Transverse colon (tissue), 4 donors: ENCODE measurements around the gene THSD7A.

Experiments used
- EP300 ChIP-seq: sonication (generic); formaldehyde crosslinking; IDR thresholded peaks from one replicate; pipeline ENCODE4 v1.6.1; 2017; ENCODE audit warnings: antibody characterized with exemption, low read depth
- POLR2A ChIP-seq: fragments of 450-650 bp; IDR thresholded peaks from one replicate; pipeline ENCODE4 v1.6.1; 2016; ENCODE audit warnings: antibody characterized with exemption, mild to moderate bottlenecking, moderate library complexity
- POLR2AphosphoS5 ChIP-seq, 3 donors: sonication (generic); formaldehyde crosslinking; IDR thresholded peaks; one replicate each; pipeline ENCODE4 v1.6.1; 2016; ENCODE audit warnings: antibody characterized with exemption in 3 of 3
- TF ChIP-seq, protein P1 (sequence below), 5 experiments: fragments of 200-600 bp in 3 of 5; fragments of 450-650 bp in 2 of 5; sonication (generic) in 3 of 5; IDR thresholded peaks; 1 replicate in 2 of 5; 2 replicates in 3 of 5; pipeline ENCODE4 v1.5.1; 2016 to 2017; ENCODE audit warnings: antibody characterized with exemption in 5 of 5, inconsistent platforms in 3 of 5, mild to moderate bottlenecking in 2 of 5, moderate library complexity in 1 of 5

DNA sequence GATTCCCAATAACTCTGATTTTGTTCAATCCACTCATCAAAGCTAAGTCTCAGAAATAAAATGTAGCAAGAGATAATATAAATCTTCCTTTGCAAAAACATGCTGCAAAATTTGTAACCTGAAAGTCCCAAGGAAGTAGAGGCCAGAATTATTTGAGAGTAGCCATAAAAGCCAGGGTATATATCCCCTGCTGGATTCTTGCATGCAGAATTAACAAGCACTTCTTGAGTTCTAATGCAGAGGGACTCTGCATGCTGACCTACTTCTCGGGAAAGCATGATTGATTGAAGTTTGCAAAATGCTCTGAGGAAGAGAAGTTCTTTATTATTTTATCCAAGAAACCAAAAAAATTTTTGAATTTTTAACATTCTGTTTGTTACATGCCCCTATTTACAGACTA, 121.6 kb downstream of the THSD7A start:
- TF ChIP-seq, protein P1, sequence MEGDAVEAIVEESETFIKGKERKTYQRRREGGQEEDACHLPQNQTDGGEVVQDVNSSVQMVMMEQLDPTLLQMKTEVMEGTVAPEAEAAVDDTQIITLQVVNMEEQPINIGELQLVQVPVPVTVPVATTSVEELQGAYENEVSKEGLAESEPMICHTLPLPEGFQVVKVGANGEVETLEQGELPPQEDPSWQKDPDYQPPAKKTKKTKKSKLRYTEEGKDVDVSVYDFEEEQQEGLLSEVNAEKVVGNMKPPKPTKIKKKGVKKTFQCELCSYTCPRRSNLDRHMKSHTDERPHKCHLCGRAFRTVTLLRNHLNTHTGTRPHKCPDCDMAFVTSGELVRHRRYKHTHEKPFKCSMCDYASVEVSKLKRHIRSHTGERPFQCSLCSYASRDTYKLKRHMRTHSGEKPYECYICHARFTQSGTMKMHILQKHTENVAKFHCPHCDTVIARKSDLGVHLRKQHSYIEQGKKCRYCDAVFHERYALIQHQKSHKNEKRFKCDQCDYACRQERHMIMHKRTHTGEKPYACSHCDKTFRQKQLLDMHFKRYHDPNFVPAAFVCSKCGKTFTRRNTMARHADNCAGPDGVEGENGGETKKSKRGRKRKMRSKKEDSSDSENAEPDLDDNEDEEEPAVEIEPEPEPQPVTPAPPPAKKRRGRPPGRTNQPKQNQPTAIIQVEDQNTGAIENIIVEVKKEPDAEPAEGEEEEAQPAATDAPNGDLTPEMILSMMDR (IDR thresholded peaks at IDR 0.05): no peak
- no peak for TF ChIP-seq POLR2AphosphoS5 (IDR thresholded peaks at IDR 0.05)
- no peak for TF ChIP-seq EP300
- TF ChIP-seq POLR2A: no peak
